Activated CD4-positive, alpha-beta T cell treated with anti-CD3 and anti-CD28 coated beads, Interleukin-2, amount 10 ng/mL, durations not matched to agents 24 days and 14 days (primary cell): ENCODE results near the gene RHOV. TPM values are rescaled to one million over a fixed set of nuclear protein-coding genes. Genes with fewer than 3 reads are reported as not detected.
A peak's percentile ranks its signal among the peaks of the same experiment; 100 is the strongest.

ENCODE experiments used
- DNase-seq: peaks from one replicate; pipeline ENCODE4 v3.0.0; 2022
- H3K27ac Mint-ChIP-seq: one replicate; pipeline ENCODE4 v1.8.0; 2022; ENCODE audit warnings: mild to moderate bottlenecking, mixed read lengths
- H3K27me3 Mint-ChIP-seq: one replicate; pipeline ENCODE4 v1.8.0; 2022; ENCODE audit warnings: mixed read lengths
- H3K36me3 Mint-ChIP-seq: one replicate; pipeline ENCODE4 v1.8.0; 2022; ENCODE audit warnings: low read depth, mild to moderate bottlenecking, mixed read lengths
- H3K4me1 Mint-ChIP-seq: one replicate; pipeline ENCODE4 v1.8.0; 2021; ENCODE audit warnings: mixed read lengths
- H3K4me3 Mint-ChIP-seq: one replicate; pipeline ENCODE4 v1.8.0; 2022; ENCODE audit warnings: mild to moderate bottlenecking, moderate library complexity, mixed read lengths
- H3K9me3 Mint-ChIP-seq: one replicate; pipeline ENCODE4 v1.8.0; 2021; ENCODE audit warnings: mixed read lengths
- intact Hi-C: fragments of 100-400 bp; cut with micrococcal nuclease; formaldehyde crosslinking; loops from one replicate; pipeline ENCODE4 v1.15.1; 2023
- total RNA-seq: library from RNA; stranded (reverse); gene quantifications from 2 replicates; pipeline ENCODE4 v1.2.3, GENCODE V29; 2022

RHOV gene
- total RNA-seq: 1.0 and 1.5 TPM in 2 replicates

- Mint-ChIP-seq H3K27me3 (peaks cover 18% of the 10 kb centered on the region), H3K27ac (peak within 1 kb of the TSS; percentile 75), H3K9me3 (no peaks in the 10 kb centered on the region), H3K4me3 (peak within 1 kb of the TSS; percentile 89), H3K36me3 (no peaks in the 10 kb centered on the region), H3K4me1 (peaks cover 31% of the 10 kb centered on the region)
- peak; percentile 89 for DNase-seq
- intact Hi-C loops: loop anchor here (1.0 kb wide), 1 partner anchor 15 kb away; no protein-coding TSS in a partner anchor
Measured at GRCh38 chr15:40873694-40874561, at the start of gene RHOV. TSS of gene RHOV (minus strand) at chr15:40874234. CDS start at chr15:40874139, 95 bp downstream.

- DNase-seq: no peak
- no peaks in the 10 kb centered on the region for H3K36me3 Mint-ChIP-seq
- H3K4me1 Mint-ChIP-seq: peaks cover 12% of the 10 kb centered on the region
- H3K27ac Mint-ChIP-seq: no peak overlapping the region
- no peaks in the 10 kb centered on the region for H3K9me3 Mint-ChIP-seq
- intact Hi-C loops: no loop called here
- no peak overlapping the region for H3K4me3 Mint-ChIP-seq
- H3K27me3 Mint-ChIP-seq: peaks cover 46% of the 10 kb centered on the region
Measured at GRCh38 chr15:40923551-40923950, 49.5 kb upstream of the RHOV start.

GRCh38 chr15:40922608-40923005 is 48.6 kb upstream of the RHOV start:
- DNase-seq: no peak
- H3K36me3 Mint-ChIP-seq: no peaks in the 10 kb centered on the region
- H3K27me3 Mint-ChIP-seq: peaks cover 43% of the 10 kb centered on the region
- H3K27ac Mint-ChIP-seq: no peak overlapping the region
- H3K4me1 Mint-ChIP-seq: peaks cover 12% of the 10 kb centered on the region
- intact Hi-C loops: no loop called here
- no peak overlapping the region for H3K4me3 Mint-ChIP-seq
- H3K9me3 Mint-ChIP-seq: no peaks in the 10 kb centered on the region

- no peak overlapping the region for H3K4me3 Mint-ChIP-seq
- no peaks in the 10 kb centered on the region for H3K9me3 Mint-ChIP-seq
- DNase-seq: no peak
- no peak overlapping the region for H3K27ac Mint-ChIP-seq
- peaks cover 9% of the 10 kb centered on the region for H3K4me1 Mint-ChIP-seq
- H3K27me3 Mint-ChIP-seq: peaks cover 40% of the 10 kb centered on the region
- intact Hi-C loops: no loop called here
- no peaks in the 10 kb centered on the region for H3K36me3 Mint-ChIP-seq
Measured at GRCh38 chr15:40921949-40922607, 48.0 kb upstream of the RHOV start.

GRCh38 chr15:40918799-40919392 is 44.9 kb upstream of the RHOV start:
- Mint-ChIP-seq H3K36me3 (no peaks in the 10 kb centered on the region), H3K9me3 (no peaks in the 10 kb centered on the region), H3K27ac (no peak overlapping the region), H3K27me3 (peaks cover 13% of the 10 kb centered on the region), H3K4me3 (no peak overlapping the region), H3K4me1 (no peaks in the 10 kb centered on the region)
- intact Hi-C loops: no loop called here
- DNase-seq: no peak

- no peak overlapping the region for H3K27ac Mint-ChIP-seq
- H3K36me3 Mint-ChIP-seq: no peaks in the 10 kb centered on the region
- no peaks in the 10 kb centered on the region for H3K4me1 Mint-ChIP-seq
- no peaks in the 10 kb centered on the region for H3K9me3 Mint-ChIP-seq
- intact Hi-C loops: no loop called here
- no peak for DNase-seq
- peaks cover 9% of the 10 kb centered on the region for H3K27me3 Mint-ChIP-seq
- H3K4me3 Mint-ChIP-seq: no peak overlapping the region
Measured at GRCh38 chr15:40918146-40918798, 44.2 kb upstream of the RHOV start.

- intact Hi-C loops: no loop called here
- Mint-ChIP-seq H3K4me1 (no peaks in the 10 kb centered on the region), H3K4me3 (no peak overlapping the region), H3K27me3 (peaks cover 5% of the 10 kb centered on the region), H3K9me3 (no peaks in the 10 kb centered on the region), H3K36me3 (no peaks in the 10 kb centered on the region), H3K27ac (no peak overlapping the region)
- DNase-seq: no peak
Measured at GRCh38 chr15:40917585-40917984, 43.6 kb upstream of the RHOV start.

GRCh38 chr15:40915679-40916078 is 41.6 kb upstream of the RHOV start:
- no peak overlapping the region for H3K27ac Mint-ChIP-seq
- intact Hi-C loops: no loop called here
- no peaks in the 10 kb centered on the region for H3K36me3 Mint-ChIP-seq
- no peaks in the 10 kb centered on the region for H3K9me3 Mint-ChIP-seq
- H3K4me3 Mint-ChIP-seq: no peak overlapping the region
- H3K27me3 Mint-ChIP-seq: peaks cover 2% of the 10 kb centered on the region
- DNase-seq: no peak
- peaks cover 3% of the 10 kb centered on the region for H3K4me1 Mint-ChIP-seq

GRCh38 chr15:40915116-40915661 is 41.2 kb upstream of the RHOV start:
- H3K36me3 Mint-ChIP-seq: no peaks in the 10 kb centered on the region
- no peak overlapping the region for H3K27ac Mint-ChIP-seq
- no peaks in the 10 kb centered on the region for H3K9me3 Mint-ChIP-seq
- DNase-seq: no peak
- intact Hi-C loops: no loop called here
- no peak overlapping the region for H3K4me3 Mint-ChIP-seq
- H3K4me1 Mint-ChIP-seq: peaks cover 3% of the 10 kb centered on the region
- no peaks in the 10 kb centered on the region for H3K27me3 Mint-ChIP-seq

GRCh38 chr15:40914486-40914885 is 40.5 kb upstream of the RHOV start:
- Mint-ChIP-seq H3K9me3 (no peaks in the 10 kb centered on the region), H3K27me3 (no peaks in the 10 kb centered on the region), H3K4me1 (peaks cover 3% of the 10 kb centered on the region), H3K36me3 (no peaks in the 10 kb centered on the region), H3K4me3 (no peak overlapping the region), H3K27ac (no peak overlapping the region)
- intact Hi-C loops: no loop called here
- DNase-seq: no peak

- no peaks in the 10 kb centered on the region for H3K36me3 Mint-ChIP-seq
- intact Hi-C loops: no loop called here
- DNase-seq: no peak
- no peak overlapping the region for H3K27ac Mint-ChIP-seq
- H3K27me3 Mint-ChIP-seq: no peaks in the 10 kb centered on the region
- peaks cover 3% of the 10 kb centered on the region for H3K4me1 Mint-ChIP-seq
- H3K4me3 Mint-ChIP-seq: no peak overlapping the region
- H3K9me3 Mint-ChIP-seq: no peaks in the 10 kb centered on the region
Measured at GRCh38 chr15:40914013-40914412, 40.0 kb upstream of the RHOV start.

- H3K27me3 Mint-ChIP-seq: no peaks in the 10 kb centered on the region
- peaks cover 5% of the 10 kb centered on the region for H3K4me1 Mint-ChIP-seq
- no peak for DNase-seq
- intact Hi-C loops: no loop called here
- H3K9me3 Mint-ChIP-seq: no peaks in the 10 kb centered on the region
- H3K36me3 Mint-ChIP-seq: no peaks in the 10 kb centered on the region
- no peak overlapping the region for H3K4me3 Mint-ChIP-seq
- H3K27ac Mint-ChIP-seq: no peak overlapping the region
Measured at GRCh38 chr15:40912478-40912877, 38.4 kb upstream of the RHOV start.

- Mint-ChIP-seq H3K4me1 (peaks cover 9% of the 10 kb centered on the region), H3K36me3 (no peaks in the 10 kb centered on the region), H3K4me3 (no peak overlapping the region), H3K27ac (no peak overlapping the region), H3K9me3 (no peaks in the 10 kb centered on the region), H3K27me3 (no peaks in the 10 kb centered on the region)
- intact Hi-C loops: no loop called here
- DNase-seq: no peak
Measured at GRCh38 chr15:40911693-40912092, 37.7 kb upstream of the RHOV start.
